HG03175 (cell line): ENCODE data around the gene GJD2.

Experiments used
- ATAC-seq: cut with Tn5 transposase; IDR thresholded peaks from one replicate; pipeline ENCODE4 v1.9.1; 2021; ENCODE audit warnings: mild to moderate bottlenecking, moderate library complexity; ENCODE audit not compliant: unreplicated experiment

GJD2 gene

DNA sequence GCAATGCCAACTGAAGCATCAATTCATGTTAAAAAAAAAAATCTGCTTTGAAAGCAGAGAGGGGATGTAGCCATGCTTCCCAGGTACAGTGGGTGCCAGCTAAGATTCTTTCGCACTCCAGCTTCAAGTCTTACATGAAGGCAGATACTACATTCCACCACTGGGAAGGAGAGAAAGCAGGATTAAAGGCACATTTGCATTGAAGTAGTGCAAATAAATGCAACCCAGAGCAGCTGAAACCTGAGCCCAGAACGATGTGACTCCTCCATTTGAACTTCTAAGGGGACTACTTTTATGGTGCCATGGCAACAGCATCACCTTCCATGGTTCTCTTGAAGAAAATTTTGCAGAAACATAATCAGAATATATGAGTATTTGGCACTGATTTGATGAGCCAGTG is 19.1 kb upstream of the GJD2 start:
- no peak for ATAC-seq

DNA sequence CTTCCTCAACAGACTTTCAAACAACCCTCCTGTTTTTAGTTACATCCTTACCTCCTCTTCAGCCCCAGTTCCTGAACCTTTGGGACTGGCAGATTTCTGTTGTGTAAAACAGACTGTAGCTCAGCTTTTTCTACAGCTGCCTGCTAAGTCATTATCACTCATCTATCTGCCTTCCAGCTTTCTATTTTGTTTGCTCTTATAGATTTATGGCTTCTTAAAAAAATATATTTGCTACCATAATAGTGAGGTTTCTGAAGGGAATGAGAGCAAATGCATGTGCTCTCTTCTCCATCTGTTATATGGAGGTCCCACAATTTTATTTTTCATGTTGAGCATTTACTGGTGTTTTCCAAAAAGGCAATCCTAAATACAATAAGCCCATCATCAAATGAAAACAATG is 18.2 kb upstream of the GJD2 start:
- no peak for ATAC-seq

DNA sequence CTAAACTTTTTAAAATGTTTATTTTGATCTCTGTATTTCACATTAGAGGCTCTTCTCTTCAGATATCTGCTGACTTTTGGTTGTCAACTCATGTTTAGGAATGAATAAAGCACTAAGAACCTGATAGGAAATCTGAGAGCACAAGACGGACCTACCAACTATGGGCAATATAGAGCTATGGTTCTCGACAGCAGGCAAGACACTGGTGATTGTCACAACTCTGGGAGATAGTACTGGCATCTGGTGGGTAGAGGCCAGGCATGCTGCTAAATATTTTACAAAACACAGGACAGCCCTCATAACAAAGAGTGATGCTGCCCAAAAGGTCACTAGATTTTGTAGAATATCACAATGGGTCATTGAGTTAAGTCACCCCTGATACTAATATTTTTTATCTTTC is 17.5 kb upstream of the GJD2 start:
- ATAC-seq: no peak

DNA sequence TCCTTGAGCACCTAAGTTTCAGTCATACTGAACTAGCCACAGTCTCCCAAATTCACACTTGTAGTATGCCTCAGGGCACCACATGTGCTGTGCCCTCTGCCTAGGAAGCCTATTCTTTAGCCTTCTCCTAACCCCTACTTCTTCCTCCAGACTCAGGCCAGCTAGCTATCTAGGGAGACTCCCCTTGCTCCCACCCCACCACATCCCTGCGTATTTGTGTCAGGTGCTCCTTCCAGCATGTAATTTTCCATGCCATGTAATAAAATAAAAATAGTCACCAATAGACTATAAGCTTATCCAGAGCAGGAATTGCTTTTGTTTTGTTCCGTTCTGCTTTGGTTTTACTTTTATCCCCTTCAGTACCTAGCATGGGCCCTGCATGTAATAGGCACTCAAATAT is 14.9 kb upstream of the GJD2 start:
- no peak for ATAC-seq

DNA sequence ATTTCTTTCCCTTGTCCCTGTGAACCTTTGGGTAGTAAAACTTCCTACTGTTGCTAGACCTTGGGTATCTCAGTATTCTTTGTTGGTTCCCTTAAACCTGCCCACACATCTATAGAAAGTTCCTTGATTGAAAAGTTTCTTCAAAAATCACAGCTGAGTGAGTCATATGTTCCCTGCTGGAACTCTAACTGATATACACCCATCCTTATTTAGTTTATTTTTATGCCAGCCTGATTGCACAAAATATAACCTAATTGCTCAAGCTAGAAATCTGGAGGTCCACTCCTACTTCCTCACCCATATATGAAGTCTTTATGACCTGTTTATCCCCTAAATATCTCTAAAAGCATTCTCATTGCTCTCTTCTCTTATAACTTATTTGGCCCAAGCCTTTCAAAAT is 13.7 kb upstream of the GJD2 start:
- no peak for ATAC-seq

DNA sequence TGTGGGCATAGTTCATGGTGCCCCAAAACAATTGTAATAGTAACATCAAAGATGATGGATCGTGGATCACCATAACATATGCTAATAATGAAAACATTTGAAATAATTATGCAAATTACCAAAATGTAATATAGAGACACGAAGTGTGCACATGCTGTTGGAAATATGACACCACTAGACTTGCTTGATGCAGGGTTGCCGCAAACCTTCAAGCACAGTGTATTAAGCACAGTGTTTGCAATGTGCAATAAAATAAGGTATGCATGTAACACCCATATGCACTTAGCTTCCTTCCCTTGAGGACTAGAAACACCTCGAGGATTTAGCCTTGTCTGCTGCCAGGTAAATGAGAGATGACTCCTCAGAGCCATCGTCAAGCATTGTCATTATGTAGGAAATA is 10.9 kb upstream of the GJD2 start:
- ATAC-seq: no peak

DNA sequence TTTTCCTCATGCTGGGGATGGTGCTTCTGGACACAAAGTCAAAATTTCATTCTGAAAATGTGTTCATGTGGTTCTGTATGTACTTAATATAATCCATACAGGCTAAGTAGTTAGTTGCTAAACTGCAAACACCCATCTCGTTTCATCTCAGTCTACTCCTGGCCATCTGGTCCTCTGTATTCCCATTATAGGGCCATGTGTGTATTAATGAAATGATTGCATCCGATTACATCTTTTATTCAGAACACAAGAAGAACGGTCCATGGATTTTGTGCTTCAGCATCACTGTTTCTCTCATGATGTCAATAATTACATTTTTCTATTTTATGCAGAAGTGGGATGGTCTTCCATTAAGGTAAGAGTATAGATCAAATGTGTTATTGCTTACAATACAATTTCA is 6.1 kb upstream of the GJD2 start:
- no peak for ATAC-seq

DNA sequence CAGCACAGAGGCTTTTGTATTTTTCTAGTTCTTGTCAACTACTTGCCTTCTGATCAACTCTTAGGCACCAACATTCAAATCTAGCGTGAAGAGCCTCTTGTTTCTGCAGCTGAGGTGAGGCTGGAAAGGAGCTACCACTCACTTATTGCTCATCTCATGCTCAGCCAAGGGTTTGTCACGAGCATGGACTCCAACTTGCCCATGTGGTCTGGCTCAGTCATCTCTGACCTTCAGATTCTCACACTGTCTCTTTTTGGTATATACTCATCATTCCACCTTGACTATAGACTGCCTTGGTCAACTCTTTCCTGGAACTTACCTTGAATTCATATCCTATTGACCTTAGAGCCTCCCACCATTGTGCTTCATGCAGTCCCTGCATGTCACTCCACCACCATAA is 5.2 kb upstream of the GJD2 start:
- ATAC-seq: no peak

DNA sequence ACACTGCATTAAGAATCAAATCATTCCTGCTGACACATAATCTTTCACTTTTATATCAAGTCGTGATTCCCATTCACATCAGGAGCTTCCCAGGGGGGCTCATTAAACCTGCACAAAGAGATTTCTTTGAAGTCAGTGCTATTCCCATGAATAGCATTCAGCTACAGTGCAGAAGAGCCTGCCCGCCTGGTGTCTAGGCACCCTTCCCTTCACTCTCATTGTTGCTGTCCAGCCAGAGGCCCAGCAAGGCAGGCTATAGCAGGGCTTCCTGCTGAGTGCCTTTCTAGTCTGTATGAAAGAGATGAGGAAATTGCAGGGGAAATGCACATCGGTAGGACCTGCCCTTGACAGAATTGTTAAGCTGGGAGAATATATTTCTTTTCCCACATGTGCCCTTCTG is 4.5 kb upstream of the GJD2 start:
- ATAC-seq: no peak

DNA sequence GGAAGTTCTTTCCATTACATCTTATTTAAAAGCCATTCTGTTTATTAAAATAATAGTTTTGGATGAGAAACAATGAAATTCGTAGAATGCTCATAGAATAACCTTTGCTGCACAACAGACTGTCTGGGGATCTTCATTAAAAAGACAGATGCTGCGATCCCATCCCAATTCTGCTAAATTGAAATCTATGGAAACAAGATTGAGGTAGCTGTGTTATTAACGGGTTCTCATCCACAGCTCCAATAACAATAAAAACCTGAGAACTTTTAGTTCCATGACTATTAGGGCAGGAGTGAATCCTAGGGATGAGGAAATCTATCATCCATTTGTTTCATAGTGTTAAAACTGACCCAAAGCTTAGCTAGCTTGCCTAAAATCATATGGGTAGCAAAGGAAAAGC is 2.5 kb upstream of the GJD2 start:
- no peak for ATAC-seq

DNA sequence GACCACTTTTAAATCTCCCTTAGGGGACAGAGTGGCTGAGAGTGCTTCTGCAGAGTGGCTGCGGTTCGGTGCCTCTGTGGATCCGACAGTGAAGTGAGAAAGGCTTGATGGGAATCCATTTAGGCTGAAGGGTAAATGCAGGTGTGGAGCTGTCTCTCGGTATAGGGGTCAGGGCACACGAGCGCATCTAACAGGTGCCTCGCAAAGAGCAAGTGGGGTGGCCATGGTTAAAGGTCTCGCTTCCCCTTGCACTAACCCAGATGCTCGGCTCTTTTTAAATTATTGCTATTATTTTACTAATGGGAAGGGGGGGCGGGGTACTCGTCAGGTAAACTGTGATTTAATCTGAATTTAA is 598 bp upstream of the GJD2 start:
- ATAC-seq: no peak

DNA sequence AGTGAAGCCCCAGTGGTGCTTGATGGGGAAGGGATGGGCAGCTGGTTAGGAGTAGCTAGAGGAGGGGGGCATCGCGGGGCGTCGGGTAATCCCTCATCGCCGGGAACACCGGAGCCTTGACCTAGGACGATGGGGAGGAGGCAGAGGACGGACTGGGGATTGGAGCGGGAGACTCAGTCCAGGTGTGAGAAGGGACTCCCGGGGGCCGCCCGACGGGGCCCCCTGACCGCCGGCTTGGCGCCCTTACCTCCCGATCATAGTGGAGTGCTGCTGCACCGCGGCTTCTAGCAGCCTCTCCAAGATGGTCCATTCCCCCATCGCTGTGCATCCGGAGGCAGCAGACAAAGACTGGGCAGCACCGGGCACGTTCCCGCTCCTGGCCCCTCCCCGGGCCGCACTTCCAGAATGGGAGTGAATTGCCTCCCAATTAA is 612 bp downstream of the GJD2 start:
- no peak for ATAC-seq

DNA sequence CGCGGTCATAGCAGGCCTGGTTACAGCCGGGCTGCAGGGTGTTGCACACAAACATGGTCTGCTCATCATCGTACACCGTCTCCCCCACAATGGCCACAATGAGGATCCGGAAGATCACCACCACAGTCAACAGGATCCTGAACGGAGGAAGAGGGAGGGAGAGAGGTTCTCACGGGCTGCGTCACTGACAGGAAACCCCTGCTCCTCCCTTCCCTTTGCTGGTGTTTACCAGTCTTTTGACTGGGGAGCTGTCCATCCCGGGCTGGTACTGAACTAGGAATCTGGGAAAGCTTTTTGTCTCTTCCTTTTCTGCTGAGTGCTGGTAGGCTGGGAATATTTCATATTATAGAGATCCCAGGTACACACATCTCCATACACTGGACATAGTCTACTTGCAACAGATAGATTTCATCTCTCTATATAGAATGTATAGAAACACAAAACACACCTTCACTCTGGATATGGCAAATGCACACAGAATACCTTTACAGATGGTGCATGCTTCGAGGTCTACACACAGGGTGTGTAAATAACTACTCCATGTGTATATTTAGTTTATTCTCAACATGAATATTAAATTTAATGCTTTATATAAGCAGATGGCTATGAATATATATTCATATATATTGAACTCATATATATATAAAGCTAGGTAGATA is 1.4 kb downstream of the GJD2 start:
- ATAC-seq: no peak

DNA sequence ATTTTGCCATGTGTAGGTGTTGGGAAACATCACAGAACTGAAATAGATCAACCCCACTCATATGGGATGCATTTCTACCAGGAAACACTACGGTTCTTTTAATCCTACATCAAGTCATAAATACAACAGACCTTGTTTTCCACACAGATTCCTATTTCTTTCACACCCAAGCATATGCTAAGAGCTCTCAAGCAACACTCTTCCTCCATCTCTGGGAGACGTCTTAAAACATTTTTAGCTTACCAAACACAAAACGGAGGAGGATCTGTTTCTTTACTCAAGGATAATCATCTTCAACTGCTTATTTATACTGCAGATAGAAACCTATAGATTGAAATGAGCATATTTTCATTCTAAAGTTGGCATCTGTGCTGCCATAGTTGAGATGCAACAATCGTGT is 5.1 kb downstream of the GJD2 start:
- no peak for ATAC-seq

DNA sequence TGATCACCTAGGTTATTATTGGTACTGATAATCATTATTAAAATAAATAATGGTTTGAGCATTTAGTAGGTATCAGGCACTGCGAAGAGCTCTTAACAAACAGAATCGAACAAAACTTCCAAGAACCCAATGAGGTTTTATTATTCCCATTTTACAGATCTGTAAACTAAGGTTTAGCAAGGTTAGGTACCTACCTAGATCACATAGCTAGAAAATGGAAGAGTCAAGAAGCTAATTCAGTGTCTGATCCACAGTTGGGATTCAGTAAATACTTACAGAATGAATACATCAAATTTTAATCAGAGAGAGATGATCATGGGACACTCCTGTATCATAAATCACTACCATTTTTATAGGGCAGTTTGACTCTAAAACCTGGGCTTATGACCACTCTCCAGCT is 15.5 kb downstream of the GJD2 start:
- ATAC-seq: no peak

DNA sequence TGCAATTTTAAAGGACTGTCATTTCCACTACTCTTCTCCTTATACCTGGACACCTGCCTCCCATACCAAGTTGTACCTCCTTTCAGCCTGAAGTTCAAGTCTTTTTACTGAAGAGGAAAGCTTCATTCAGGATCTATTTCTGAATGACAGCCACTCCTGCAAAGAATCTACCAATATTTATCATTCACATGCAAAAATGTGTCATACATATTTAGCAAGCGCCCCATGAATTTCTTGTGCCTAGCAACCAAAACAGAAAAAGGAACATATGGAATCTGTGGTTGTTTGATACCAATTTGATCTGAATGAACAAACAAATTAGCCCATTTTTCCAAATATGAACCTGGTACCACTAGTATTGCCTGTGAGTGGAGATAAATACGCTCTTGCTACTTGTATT is 16.8 kb downstream of the GJD2 start:
- ATAC-seq: no peak

DNA sequence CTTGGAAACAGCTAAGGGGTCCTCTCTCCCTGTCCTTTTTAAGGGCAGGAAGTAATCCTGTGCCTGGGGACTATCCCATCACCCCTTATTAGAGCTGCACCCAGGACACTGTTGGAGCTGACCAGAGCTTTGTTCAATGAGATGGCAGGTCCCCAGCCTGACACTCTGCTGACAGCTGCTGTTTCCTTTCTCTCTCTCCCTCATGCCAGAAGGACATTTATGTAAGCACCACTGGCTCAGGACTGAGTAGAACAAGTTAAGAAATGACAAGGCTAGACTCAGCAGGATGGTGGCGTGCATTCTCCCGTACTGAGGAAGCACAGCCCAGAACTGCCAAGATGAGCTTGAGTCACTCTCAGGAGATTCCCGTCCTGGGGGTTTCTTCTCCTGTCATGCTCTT is 17.3 kb downstream of the GJD2 start:
- no peak for ATAC-seq

DNA sequence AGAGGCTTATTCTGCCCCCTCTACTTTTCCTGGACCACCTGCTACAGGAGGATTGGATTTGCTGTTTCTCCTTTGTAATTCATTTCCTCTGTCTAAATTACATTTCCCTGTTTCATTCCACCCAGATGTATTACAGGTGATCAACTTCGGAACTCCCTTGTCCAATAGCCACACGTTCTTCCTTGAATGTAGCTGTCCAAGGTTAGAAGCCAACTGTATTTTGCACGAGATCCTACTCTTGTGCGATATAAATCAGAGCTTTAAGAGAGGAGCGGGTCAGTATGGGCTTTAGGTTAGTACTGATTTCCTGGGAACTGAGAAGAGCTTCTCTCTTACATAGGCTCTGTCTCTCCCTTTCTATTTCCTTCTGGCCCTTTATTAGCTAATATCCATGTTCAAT is 20.5 kb downstream of the GJD2 start:
- no peak for ATAC-seq

DNA sequence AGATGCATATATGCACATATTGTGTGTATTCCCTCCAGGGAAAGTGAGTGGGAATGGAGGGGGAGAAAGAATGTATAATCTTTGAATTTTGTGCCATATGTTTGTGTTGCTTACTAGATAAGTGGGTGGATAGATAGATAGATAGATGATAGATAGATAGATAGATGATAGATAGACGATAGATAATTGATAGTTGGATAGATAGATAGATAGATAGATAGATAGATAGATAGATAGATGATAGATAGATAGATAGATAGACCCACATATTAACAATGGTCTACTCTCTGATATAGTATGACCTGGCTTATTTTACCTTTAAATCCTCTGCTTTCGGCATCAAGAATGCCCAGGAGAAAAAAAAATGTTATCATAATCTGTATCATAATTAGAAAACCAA is 21.2 kb downstream of the GJD2 start:
- no peak for ATAC-seq

DNA sequence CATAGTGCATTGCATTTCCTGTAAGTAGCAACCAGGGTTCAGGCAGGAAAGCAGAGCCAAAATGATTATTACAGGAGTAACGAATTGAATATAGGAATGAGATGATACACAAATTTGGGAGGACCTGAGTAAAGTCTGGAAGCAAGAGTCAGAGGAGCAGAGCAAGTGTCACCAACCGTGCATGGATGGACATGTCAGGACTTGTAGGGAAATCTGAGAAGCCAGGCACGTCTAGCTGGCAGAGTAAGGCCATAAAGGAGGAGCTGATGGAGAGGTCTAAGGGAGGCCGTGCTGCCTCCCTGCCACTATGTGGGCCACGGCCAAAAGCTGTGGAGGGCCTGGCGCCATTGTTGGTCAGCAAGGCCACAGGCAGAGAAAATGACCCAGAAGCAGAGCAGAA is 22.4 kb downstream of the GJD2 start:
- no peak for ATAC-seq

DNA sequence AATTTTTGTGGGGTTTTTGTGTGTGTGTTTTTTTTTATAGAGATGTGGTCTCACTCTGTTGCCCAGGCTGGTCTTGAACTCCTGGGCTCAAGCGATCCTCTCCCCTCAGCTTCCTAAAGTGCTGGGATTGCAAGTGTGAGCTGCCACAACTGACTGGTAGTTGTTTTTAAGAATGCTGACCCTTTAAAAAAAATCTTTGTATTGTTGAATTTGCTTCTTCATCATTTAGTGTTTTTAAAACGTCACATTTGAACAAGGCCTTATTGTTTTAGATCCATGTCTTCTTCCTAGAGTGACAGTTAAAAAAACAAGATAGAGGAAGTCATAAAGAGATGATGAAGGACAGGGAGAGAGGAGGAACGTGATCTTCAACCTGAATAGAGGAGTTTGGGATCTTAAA is 24.1 kb downstream of the GJD2 start:
- ATAC-seq: no peak

DNA sequence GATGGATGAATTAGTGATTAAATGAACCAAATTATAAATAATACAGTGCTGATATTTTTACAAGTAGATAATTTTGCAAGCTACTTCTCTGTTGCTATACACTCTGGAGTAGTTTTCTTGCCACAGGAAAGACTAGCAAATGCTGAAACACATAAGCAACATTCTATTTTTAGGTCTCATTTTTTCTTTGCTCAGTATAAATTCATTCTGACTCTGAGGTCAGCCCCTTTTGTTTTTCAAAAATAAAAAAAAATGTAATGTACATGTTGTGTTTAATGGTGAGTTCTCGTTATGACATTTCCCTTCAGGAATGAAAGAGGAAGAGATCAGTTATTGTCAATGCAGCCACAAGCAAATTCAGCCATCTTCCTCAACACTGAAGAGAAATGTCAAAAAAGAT is 24.9 kb downstream of the GJD2 start:
- ATAC-seq: no peak

DNA sequence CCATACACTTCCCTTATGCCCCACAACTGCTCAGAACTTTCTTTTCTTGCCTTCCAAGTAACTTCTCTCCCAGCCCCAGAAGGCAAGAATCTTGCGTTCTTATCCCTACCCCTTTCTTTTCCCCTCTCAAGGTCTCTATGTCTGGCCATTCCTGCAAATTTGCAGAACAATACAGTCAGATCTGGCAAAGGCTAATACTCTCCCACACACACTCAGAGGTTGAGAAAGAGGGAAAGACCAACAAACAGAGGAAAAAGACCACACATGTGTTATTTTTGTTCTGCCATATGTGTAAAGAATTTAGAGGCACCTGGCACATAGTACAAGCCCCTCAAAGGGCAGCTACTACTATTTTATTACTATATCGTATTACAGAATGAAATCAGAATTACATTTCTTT is 25.7 kb downstream of the GJD2 start:
- ATAC-seq: no peak
